SK-N-SH (cell line): ENCODE data around the gene UBE4B. TPM values are rescaled to one million over a fixed set of nuclear protein-coding genes. Genes with fewer than 3 reads are reported as not detected.

ENCODE experiments used
- CTCF ChIP-seq: fragments of 200-600 bp; sonication (generic); IDR thresholded peaks from 2 replicates; pipeline ENCODE4 v1.6.1; 2017; ENCODE audit warnings: antibody characterized with exemption, mild to moderate bottlenecking, moderate library complexity
- FOSL2 ChIP-seq: IDR thresholded peaks from 2 replicates; pipeline ENCODE4 v1.4.0; 2012; ENCODE audit warnings: low read depth, mild to moderate bottlenecking, moderate library complexity, borderline replicate concordance
- FOXM1 ChIP-seq: IDR thresholded peaks from 2 replicates; pipeline ENCODE4 v1.4.0; 2012; ENCODE audit warnings: low read depth, mild to moderate bottlenecking
- GABPA ChIP-seq: IDR thresholded peaks from 2 replicates; pipeline ENCODE4 v1.4.0; 2012; ENCODE audit warnings: low read depth, mild to moderate bottlenecking
- GATA2 ChIP-seq: sonication (generic); formaldehyde crosslinking; IDR thresholded peaks from 2 replicates; pipeline ENCODE4 v1.5.0; 2020; ENCODE audit warnings: mild to moderate bottlenecking, missing genetic modification reagents
- MXI1 ChIP-seq: IDR thresholded peaks from 2 replicates; pipeline ENCODE4 v1.6.1; 2012; ENCODE audit warnings: mild to moderate bottlenecking, low read depth, low read length, improper control_type of control experiment
- NFIC ChIP-seq: IDR thresholded peaks from 2 replicates; pipeline ENCODE4 v1.4.0; 2012; ENCODE audit warnings: borderline replicate concordance
- NRF1 ChIP-seq: IDR thresholded peaks from 2 replicates; pipeline ENCODE4 v1.6.1; 2012; ENCODE audit warnings: low read depth, mild to moderate bottlenecking, low read length
- REST ChIP-seq: IDR thresholded peaks from 2 replicates; pipeline ENCODE4 v1.6.1; 2012; ENCODE audit warnings: mild to moderate bottlenecking, low read depth, low read length, moderate library complexity
- TCF12 ChIP-seq: IDR thresholded peaks from 2 replicates; pipeline ENCODE4 v1.4.0; 2012
- USF2 ChIP-seq: fragments of 150-350 bp; IDR thresholded peaks from 2 replicates; pipeline ENCODE4 v1.6.1; 2017; ENCODE audit warnings: antibody characterized with exemption, low read length, low read depth, borderline replicate concordance
- YY1 ChIP-seq: IDR thresholded peaks from 2 replicates; pipeline ENCODE4 v1.4.0; 2012; ENCODE audit warnings: low read depth, mild to moderate bottlenecking
- polyA plus RNA-seq, 3 experiments: library from polyadenylated mRNA; depleted of rRNA; stranded (reverse); fragments of >200 nt; gene quantifications; 2 replicates each; pipeline ENCODE4 v1.2.3, GENCODE V29; 2012
- TF ChIP-seq, protein P1 (sequence below): fragments of 150-350 bp; IDR thresholded peaks from 2 replicates; pipeline ENCODE4 v1.6.1; 2016; ENCODE audit warnings: mild to moderate bottlenecking, low read depth, low read length
- TF ChIP-seq, protein P2 (sequence below): IDR thresholded peaks from 2 replicates; pipeline ENCODE4 v1.4.0; 2012; ENCODE audit warnings: low read depth
- TF ChIP-seq, protein P3 (sequence below): IDR thresholded peaks from 2 replicates; pipeline ENCODE4 v1.4.0; 2012; ENCODE audit warnings: low read depth, borderline replicate concordance
- TF ChIP-seq, protein P4 (sequence below): IDR thresholded peaks from 2 replicates; pipeline ENCODE4 v1.4.0; 2012; ENCODE audit warnings: low read depth, borderline replicate concordance

Gene UBE4B
- polyA plus RNA-seq, 1 of the 3 experiments (the other 2 are of a cell fraction): 19.1 TPM

DNA sequence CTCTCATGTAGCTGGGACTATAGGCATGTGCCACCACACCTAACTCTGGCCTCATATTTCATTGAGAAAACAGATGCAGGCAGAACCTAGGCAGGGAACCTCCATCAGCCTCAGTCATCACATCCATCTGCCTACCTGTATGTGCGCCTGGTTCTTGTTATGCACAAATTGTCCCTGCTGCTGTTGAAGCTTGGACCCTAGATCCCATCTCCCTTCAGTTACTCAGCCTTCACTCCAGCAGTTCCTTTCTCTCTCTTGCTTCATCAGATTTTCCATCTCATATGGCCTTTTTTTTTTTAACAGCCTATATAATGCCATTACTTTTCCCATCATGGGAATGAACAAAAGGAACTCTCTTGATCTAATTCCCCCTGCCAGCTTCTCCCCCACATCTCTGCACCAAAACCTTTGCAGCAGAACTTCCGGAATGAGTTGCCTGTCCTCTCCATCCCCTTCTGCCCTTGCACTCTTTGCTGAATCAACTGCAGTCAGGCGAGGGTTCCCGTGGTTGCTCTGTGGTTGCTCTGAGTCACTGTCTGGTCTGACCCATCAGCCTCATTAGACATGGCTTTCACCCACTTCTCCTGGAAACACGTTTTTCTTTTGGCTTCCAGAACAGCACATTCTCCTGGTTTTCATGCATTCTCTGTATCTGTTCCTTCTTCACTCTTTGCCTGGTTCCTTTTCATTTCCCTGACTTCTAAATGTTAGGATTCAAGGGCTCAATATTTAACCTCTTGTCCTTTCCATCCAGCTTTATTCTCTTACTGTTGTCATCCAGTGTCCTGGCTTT lies 41.5 kb downstream of the UBE4B start (continued):
- TF ChIP-seq REST (peak; percentile 65; the same call in 1 of the 2 replicates), NRF1 (no peak), FOSL2 (peak; percentile 92), USF2 (no peak), GABPA (peak; percentile 30; the same call in 1 of the 2 replicates), MXI1 (peak; percentile 49; the same call in 1 of the 2 replicates), TCF12 (peak; percentile 69), CTCF (no peak), FOXM1 (no peak), YY1 (no peak), GATA2 (CRISPR knock-in tag) (no peak), NFIC (peak; percentile 69)
- TF ChIP-seq, protein P1, sequence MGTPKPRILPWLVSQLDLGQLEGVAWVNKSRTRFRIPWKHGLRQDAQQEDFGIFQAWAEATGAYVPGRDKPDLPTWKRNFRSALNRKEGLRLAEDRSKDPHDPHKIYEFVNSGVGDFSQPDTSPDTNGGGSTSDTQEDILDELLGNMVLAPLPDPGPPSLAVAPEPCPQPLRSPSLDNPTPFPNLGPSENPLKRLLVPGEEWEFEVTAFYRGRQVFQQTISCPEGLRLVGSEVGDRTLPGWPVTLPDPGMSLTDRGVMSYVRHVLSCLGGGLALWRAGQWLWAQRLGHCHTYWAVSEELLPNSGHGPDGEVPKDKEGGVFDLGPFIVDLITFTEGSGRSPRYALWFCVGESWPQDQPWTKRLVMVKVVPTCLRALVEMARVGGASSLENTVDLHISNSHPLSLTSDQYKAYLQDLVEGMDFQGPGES: no peak
- TF ChIP-seq, protein P2, sequence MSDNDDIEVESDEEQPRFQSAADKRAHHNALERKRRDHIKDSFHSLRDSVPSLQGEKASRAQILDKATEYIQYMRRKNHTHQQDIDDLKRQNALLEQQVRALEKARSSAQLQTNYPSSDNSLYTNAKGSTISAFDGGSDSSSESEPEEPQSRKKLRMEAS: peak; percentile 89
- TF ChIP-seq, protein P3, sequence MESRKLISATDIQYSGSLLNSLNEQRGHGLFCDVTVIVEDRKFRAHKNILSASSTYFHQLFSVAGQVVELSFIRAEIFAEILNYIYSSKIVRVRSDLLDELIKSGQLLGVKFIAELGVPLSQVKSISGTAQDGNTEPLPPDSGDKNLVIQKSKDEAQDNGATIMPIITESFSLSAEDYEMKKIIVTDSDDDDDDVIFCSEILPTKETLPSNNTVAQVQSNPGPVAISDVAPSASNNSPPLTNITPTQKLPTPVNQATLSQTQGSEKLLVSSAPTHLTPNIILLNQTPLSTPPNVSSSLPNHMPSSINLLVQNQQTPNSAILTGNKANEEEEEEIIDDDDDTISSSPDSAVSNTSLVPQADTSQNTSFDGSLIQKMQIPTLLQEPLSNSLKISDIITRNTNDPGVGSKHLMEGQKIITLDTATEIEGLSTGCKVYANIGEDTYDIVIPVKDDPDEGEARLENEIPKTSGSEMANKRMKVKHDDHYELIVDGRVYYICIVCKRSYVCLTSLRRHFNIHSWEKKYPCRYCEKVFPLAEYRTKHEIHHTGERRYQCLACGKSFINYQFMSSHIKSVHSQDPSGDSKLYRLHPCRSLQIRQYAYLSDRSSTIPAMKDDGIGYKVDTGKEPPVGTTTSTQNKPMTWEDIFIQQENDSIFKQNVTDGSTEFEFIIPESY: no peak
- TF ChIP-seq, protein P4, sequence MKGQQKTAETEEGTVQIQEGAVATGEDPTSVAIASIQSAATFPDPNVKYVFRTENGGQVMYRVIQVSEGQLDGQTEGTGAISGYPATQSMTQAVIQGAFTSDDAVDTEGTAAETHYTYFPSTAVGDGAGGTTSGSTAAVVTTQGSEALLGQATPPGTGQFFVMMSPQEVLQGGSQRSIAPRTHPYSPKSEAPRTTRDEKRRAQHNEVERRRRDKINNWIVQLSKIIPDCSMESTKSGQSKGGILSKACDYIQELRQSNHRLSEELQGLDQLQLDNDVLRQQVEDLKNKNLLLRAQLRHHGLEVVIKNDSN: peak; percentile 16; the same call in 1 of the 2 replicates
